RPMI8226 (cell line): Measurements from ENCODE around the gene TMEM156.
"Not testable (repeated sequence)": the region's sequence is repeated elsewhere in the genome, so short reads cannot be mapped to it uniquely, and the experiment has no call there.

Source experiments
- DNase-seq: peaks from one replicate; pipeline ENCODE4 v3.0.0-alpha.2; 2015

Gene TMEM156

GRCh38 chr4:39043058-39043860, 11.1 kb upstream of the TMEM156 start:
- no peak for DNase-seq

DNA sequence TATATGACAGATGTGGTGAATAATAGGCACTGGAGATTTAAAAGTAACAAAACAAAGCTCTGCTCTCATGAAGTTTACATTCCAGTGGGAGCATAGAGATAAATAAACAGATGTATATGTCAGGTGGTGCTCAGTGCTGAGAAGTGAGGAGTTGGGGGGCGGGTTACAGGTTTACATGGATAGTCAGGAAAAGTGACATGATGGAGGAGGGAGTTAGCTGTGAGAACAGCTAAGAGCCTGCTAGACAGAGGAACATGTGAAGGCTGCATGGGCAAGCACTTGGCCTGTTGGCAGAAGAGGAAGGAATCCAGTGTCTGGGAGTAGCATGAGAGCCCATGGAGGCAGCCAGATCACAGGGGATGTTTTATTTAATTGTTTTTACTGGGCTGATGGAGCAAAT, 10.2 kb upstream of the TMEM156 start:
- no peak for DNase-seq

DNA sequence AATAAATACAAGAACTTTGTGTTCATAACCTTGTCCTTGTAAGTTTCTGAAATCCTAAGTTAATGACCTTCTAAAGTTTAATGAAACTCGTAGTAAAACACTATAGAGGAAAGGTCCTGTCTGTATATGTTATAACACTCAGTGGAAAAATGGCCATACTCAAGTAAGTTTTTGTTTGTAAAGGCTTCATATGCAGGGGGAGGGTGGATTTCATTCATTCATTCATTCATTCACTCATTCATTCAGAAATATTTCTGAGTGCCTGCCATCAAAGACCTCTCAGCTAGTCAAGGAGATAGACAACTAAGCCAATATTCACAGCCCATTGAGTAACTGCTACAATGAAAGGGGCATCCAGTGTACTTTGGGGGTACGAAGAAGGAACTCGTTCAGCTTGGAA, 6.9 kb upstream of the TMEM156 start:
- no peak for DNase-seq

GRCh38 chr4:39037941-39038340, 5.7 kb upstream of the TMEM156 start:
- DNase-seq = no peak

- no peak for DNase-seq
Measured at GRCh38 chr4:39037491-39037825, 5.2 kb upstream of the TMEM156 start.

DNA sequence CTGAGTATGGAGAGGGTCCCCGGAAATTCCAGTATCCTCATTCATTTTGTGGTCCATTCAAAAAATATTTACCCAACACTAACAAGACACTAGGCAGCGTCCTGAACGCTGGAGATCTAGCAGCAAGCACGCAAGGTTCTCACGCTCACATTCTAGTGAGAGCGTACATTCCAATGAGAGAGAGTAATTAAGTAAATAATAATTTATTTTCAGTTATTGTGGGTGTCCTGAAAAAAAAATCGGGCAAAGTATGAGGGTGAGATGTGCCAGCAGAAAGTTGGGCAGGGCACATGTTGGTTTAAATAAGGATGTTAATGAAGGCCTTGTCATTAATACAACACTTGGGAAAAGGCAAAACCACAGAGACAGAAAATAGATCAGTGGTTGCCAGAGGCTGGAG, 4.0 kb upstream of the TMEM156 start:
- DNase-seq = no peak

- DNase-seq = not testable (repeated sequence)
Measured at GRCh38 chr4:39031590-39032020, 604 bp downstream of the TMEM156 start.

GRCh38 chr4:39030725-39031124, 1.5 kb downstream of the TMEM156 start:
- DNase-seq = no peak

GRCh38 chr4:39029752-39030694, 2.2 kb downstream of the TMEM156 start:
- no peak for DNase-seq

GRCh38 chr4:39026096-39026495, 6.1 kb downstream of the TMEM156 start:
- no peak for DNase-seq

DNA sequence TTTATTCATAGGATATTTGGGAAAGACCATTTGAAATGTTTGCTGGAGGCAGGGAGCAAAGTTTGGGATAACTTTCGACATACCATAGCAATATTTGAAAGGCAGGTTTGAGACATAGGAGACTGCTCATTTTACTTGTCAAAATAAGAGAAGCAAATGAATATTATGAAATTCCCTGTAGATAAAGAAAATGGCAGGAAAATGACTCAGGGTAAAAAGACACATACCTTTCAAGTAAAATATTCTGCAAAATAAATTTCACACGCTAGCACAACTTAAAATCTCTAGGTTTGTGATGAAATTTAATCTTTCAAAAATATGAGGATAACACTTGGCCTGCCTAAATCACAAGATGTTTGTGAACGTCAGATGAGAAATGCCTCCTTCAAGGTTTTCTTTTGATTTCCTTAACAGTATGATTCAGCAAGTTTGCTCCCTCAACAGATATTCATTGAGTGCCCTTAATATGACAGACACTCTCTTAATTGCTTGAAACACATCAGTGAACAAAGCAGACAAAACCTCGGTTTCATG, 6.6 kb downstream of the TMEM156 start:
- DNase-seq = no peak

DNA sequence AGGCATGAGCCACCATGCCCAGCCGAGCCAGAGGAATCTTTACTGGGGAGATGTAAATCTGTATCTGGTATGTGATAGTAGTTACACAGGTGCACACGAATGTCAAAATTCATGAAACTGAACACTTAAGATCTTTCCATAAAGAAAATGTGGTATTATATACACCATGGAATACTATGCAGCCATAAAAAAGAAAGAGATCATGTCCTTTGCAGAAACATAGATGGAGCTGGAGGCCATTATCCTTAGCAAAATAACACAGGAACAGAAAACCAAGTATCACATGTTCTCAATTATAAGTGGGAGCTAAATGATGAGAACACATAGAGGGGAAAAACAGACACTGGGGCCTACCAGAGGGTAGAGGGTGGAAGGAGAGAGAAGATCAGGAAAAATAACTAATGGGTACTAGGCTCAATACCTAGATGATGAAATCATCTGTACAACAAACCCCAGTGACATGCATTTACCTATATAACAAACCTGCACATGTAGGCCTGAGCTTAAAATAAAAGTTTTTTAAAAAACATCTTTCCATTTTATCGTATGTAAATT, 7.8 kb downstream of the TMEM156 start:
- no peak for DNase-seq

GRCh38 chr4:39023059-39023458, 9.2 kb downstream of the TMEM156 start:
- no peak for DNase-seq

- no peak for DNase-seq
Measured at GRCh38 chr4:39022241-39022640, 10.0 kb downstream of the TMEM156 start.

- DNase-seq = no peak
Measured at GRCh38 chr4:39021631-39022030, 10.6 kb downstream of the TMEM156 start.

DNA sequence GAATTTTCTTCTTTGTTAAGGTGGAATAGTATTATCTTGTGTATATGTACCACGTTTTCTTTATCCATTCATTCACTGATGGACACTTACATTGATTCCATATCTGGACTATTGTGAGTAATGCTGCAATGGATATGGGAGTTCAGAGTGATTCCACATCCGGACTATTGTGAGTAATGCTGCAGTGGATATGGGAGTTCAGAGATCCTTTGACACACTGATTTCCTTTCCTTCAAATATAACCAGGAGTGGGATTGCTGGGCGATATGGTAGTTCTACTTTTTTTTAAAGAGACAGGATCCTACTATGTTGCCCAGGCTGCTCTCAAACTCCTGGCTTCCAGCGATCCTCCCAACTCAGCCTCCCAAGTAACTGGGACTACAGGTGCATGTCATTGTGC, 12.1 kb downstream of the TMEM156 start:
- no peak for DNase-seq

DNA sequence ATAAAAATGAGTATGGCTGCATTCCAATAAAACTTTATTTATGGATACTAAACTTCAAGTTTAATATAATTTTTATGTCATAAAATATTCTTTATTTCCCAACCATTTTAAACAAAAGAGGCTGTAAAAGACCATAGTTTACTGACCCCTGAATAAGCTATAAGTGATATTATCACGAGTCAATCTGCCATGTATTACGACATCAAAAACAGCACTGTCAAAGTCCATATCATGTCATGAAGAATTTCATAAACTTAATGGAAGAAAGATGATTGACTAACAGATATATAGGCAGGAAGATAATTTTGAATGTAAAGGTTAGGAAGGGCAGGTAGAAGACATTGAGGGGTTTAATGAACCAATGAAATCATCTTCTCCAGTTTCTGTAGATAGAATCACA, 18.2 kb downstream of the TMEM156 start:
- no peak for DNase-seq

DNA sequence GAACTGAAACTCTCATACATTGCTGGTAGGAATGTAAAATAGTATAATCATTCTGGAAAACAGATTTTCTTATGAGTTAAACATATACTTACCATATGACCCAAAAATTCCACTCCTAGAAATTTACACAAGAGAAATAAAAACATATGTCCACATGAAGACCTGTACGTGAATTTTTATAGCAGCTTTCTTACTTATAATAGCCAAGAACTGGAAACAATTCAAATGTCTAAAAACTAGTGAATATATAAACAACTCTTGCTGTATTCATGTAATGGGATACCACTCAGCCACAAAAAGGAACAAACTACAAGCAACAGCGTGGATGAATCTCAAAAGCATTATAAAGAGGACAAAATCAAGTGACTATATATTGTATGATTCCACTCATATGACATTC, 27.5 kb downstream of the TMEM156 start:
- DNase-seq = no peak

DNA sequence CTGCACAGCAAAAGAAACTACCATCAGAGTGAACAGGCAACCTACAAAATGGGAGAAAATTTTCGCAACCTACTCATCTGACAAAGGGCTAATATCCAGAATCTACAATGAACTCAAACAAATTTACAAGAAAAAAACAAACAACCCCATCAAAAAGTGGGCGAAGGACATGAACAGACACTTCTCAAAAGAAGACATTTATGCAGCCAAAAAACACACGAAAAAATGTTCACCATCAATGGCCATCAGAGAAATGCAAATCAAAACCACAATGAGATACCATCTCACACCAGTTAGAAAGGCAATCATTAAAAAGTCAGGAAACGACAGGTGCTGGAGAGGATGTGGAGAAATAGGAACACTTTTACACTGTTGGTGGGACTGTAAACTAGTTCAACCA, 30.2 kb downstream of the TMEM156 start:
- not testable (repeated sequence) for DNase-seq

GRCh38 chr4:38995660-38996005, 36.6 kb downstream of the TMEM156 start:
- DNase-seq = no peak

- no peak for DNase-seq
Measured at GRCh38 chr4:38994135-38994534, 38.1 kb downstream of the TMEM156 start.

GRCh38 chr4:38993683-38994082, 38.5 kb downstream of the TMEM156 start:
- no peak for DNase-seq

DNA sequence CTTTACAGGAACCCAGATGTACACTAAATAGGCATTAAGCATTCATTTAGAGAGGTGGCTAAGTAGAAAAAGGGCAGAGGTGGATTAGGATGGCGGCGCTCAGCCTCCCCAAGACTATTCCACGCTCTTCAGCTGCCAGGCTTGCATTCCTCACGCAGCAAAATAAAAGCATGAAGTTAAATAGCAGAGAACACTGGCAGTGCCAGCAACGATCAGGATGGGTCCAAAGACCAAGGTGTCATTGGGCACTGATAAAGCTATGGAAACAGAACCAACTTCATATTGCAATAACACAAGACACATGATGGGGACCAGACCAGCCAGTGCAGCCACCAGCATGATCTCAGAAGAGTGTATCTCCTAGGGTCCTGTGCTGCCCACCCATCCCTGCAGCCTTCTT, 42.0 kb downstream of the TMEM156 start:
- DNase-seq = no peak

GRCh38 chr4:38989487-38989886, 42.7 kb downstream of the TMEM156 start:
- DNase-seq = no peak
